Ammon's horn (tissue), 1 donor: ENCODE measurements around the gene SRMS.
A peak's percentile ranks its signal among the peaks of the same experiment; 100 is the strongest.

Experiments
- DNase-seq: peaks from one replicate; pipeline ENCODE4 v3.0.0-alpha.2; 2016; ENCODE audit warnings: low spot score

Gene SRMS

GRCh38 chr20:63547725-63548480 lies at the start of gene SRMS:
Gene SRMS (minus strand): TSS chr20:63547749. CDS start chr20:63547463, 286 bp downstream.
- DNase-seq: no peak

- no peak for DNase-seq
Observed at GRCh38 chr20:63596423-63596822, 48.9 kb upstream of the SRMS start.

GRCh38 chr20:63595416-63596127 lies 48.0 kb upstream of the SRMS start:
- no peak for DNase-seq

GRCh38 chr20:63594043-63594561 lies 46.6 kb upstream of the SRMS start:
- DNase-seq: no peak

GRCh38 chr20:63592661-63593060 lies 45.1 kb upstream of the SRMS start:
- peak; percentile 44 for DNase-seq

GRCh38 chr20:63591786-63592355 lies 44.3 kb upstream of the SRMS start:
- DNase-seq: no peak

GRCh38 chr20:63591147-63591533 lies 43.6 kb upstream of the SRMS start:
- no peak for DNase-seq

GRCh38 chr20:63590218-63591146 lies 42.9 kb upstream of the SRMS start:
- no peak for DNase-seq

GRCh38 chr20:63589261-63590217 lies 42.0 kb upstream of the SRMS start:
- DNase-seq: no peak

GRCh38 chr20:63588641-63589041 lies 41.1 kb upstream of the SRMS start:
- no peak for DNase-seq

- DNase-seq: no peak
Observed at GRCh38 chr20:63587776-63588591, 40.4 kb upstream of the SRMS start.

- DNase-seq: no peak
Observed at GRCh38 chr20:63587256-63587655, 39.7 kb upstream of the SRMS start.

GRCh38 chr20:63586797-63587196 lies 39.2 kb upstream of the SRMS start:
- no peak for DNase-seq

- DNase-seq: no peak
Observed at GRCh38 chr20:63585616-63586565, 38.3 kb upstream of the SRMS start.

- no peak for DNase-seq
Observed at GRCh38 chr20:63582382-63583063, 35.0 kb upstream of the SRMS start.

GRCh38 chr20:63580796-63581461 lies 33.4 kb upstream of the SRMS start:
- DNase-seq: peak; percentile 49

GRCh38 chr20:63579017-63579694 lies 31.6 kb upstream of the SRMS start:
- DNase-seq: no peak
